GM12864 (cell line): ENCODE results near the gene ITPKB.
"Not testable (repeated sequence)": the region's sequence is repeated elsewhere in the genome, so short reads cannot be mapped to it uniquely, and the experiment has no call there.

ENCODE experiments used
- DNase-seq: peaks from one replicate; pipeline ENCODE4 v3.0.0-alpha.2; 2011; ENCODE audit warnings: low read depth
- H3K4me3 ChIP-seq: 2 replicates; pipeline ENCODE4 v1.5.1; 2011; ENCODE audit warnings: mild to moderate bottlenecking, low read depth, low read length, control low read depth
- TF ChIP-seq, protein P1 (sequence below): IDR thresholded peaks from 2 replicates; pipeline ENCODE4 v1.5.1; 2011; ENCODE audit warnings: low read depth, mild to moderate bottlenecking, moderate library complexity, low read length, control low read depth, inconsistent platforms; ENCODE audit errors: missing control alignments

ITPKB gene

DNA sequence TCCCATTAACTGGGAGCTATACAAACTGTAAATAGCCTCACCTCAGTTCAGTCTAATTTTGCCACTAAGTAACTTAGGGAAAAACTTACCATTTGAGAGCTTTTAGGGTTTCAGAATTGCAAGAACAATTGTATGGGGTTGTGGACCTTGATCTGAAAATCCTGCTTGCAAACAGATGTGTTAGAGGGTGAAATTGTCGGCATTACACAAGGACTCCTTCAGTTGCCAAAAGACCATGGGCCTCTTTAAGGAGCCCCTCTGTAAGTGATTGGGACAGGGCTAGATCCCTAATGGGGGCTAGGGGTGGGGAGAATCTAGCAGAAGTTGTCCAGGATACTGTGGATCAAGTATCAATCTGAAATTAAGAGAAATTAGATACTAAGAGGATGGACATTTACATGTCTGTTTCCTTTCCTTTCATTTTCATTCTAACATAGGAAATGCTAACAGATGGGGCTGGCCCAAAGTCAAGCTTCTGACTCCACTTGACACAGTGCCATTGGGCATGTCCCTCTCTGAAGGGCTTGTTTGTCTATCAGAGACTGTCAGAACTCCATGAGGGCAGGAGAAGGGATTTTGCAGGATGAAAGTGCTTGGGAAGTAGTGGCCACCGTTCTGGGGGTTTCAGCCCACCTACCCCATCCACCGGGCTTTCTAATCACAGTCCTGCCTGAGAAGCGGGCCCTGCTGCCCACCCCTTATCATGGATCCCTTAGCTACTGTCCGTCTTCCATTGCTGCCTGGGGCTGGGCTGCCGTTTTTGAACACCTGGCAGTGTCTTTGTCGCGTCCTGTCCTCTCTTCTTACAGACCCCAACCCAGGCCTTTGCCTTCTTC is 135.8 kb downstream of the ITPKB start:
- TF ChIP-seq, protein P1, sequence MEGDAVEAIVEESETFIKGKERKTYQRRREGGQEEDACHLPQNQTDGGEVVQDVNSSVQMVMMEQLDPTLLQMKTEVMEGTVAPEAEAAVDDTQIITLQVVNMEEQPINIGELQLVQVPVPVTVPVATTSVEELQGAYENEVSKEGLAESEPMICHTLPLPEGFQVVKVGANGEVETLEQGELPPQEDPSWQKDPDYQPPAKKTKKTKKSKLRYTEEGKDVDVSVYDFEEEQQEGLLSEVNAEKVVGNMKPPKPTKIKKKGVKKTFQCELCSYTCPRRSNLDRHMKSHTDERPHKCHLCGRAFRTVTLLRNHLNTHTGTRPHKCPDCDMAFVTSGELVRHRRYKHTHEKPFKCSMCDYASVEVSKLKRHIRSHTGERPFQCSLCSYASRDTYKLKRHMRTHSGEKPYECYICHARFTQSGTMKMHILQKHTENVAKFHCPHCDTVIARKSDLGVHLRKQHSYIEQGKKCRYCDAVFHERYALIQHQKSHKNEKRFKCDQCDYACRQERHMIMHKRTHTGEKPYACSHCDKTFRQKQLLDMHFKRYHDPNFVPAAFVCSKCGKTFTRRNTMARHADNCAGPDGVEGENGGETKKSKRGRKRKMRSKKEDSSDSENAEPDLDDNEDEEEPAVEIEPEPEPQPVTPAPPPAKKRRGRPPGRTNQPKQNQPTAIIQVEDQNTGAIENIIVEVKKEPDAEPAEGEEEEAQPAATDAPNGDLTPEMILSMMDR: no peak
- no peak for DNase-seq
- H3K4me3 ChIP-seq: no peak overlapping the region

DNA sequence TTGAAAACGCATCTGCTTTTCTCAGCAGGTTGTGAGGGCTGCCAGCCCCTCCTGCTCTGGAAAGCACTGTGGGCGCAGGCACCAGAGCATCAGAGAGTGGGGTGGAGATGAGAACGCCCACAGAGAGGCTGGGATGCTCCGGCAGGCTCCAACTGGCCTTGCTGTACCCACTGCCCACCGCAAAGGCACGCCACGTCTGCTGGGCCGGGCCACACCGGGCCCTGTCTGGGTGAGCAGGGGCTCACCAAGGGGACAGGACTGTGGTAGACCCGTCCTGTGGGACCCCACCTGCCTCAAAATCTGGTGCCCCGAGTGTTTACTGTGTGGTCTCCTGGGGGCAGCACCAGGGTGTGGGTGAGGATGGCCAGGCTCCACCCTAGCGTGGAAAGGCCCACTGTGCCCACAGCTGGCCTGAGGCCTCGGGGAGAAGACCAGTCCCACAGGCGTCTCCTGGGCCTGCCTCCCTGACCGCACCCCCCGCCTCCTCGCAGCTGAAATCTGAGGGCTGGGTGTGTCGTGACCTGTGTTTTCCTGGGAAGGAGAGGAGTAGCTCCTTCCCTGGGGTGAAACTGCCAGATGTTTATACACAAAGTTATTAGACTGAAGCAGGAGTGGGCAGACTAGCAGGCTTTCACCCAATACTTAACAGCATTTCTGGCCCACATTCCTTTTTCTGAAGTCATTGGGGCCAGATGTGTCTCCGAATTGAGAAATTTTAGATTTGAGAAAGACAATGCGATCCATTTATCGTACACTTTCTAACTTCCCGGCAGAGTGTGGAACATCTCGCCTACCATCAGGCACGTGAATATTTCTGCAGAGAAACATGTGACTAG is 136.7 kb downstream of the ITPKB start:
- TF ChIP-seq, protein P1: no peak
- DNase-seq: no peak
- H3K4me3 ChIP-seq: no peak overlapping the region

DNA sequence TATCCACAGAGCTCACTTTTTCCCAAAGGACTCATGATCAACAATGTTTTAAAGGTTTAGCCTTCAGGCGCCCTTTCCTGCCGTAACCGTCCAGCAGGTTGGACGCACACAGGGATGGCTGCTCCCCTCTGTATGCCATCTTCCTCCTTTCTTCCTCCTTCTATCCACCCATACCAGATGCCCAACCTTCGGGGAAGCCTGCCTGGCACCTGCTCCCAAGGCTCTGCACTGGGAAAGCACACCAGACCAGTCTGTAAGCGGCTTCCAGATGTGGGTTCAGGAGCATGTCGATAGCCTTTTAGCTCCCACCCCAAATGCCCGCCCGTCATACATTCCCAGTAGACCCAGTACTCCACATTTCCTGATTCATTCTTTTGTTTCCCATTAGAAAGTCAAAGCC is 137.6 kb downstream of the ITPKB start:
- TF ChIP-seq, protein P1: no peak
- DNase-seq: no peak
- no peak overlapping the region for H3K4me3 ChIP-seq

DNA sequence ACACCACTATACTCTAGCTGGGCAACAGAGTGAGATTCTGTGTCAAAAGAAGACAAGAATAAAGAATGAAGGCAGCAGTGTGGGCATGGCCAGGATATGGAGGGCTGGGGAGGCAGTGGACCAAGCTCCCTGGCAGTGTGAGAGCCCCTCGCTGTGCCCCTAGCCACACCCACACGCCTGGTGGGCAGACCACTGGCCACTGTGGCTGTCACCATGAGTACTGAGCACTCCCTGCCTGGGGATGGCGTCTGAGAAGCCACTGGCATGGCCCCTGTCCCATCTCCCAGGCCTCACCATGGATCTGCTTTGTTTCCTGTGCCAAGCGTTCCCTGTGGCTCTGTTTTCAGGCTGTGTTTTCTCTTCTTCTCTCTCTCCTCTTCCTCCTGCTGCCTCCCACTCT is 138.8 kb downstream of the ITPKB start:
- DNase-seq: no peak
- TF ChIP-seq, protein P1: no peak
- no peak overlapping the region for H3K4me3 ChIP-seq

DNA sequence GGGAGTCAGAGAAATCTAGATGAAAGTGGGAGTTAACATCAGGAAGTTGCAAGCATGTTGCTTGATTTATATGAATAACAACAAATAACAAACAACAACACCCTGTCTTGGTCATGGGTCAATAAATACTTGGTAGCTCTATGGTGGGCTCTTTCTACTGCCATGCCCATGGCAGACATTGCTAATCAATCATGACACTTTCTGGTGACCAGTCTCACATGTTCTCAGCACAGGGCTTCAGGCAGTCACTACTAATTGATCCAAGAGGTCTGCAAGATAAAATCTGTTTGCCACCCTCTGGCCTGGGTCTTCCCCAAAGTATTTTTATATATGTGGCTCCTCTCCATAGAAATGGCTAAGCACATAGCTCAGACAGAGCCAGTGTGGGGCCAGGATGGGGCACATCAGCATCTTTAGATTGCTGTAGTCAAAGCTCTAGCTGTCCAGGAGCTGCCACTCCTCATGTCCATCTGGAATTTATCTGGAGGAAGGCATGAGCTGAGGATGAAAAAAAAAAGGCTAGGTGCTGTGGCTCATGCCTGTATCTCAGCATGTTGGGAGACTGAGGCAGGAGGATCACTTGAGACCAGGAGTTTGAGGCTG is 139.3 kb downstream of the ITPKB start:
- H3K4me3 ChIP-seq: no peak overlapping the region

DNA sequence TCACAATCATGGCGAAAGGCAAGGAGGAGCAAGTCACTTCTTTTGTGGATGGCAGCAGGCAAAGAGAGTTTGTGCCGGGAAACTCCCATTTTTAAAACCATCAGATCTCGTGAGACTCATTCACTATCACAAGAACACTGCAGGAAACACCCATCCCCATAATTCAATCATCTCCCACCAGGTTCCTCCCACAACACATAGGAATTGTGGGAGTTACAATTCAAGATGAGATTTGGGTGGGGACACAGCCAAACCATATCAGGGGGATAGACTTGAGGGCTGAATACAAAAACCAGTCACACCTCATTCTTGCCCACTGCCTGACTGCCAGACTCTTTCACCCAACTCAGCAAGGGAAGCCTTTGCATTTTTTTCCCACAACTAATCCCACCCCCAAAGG is 140.1 kb downstream of the ITPKB start:
- not testable (repeated sequence) for DNase-seq, H3K4me3 ChIP-seq

More for the DNA sequence above, 139.3 kb downstream of the ITPKB start:
- TF ChIP-seq, protein P1: no peak
- no peak for DNase-seq

DNA sequence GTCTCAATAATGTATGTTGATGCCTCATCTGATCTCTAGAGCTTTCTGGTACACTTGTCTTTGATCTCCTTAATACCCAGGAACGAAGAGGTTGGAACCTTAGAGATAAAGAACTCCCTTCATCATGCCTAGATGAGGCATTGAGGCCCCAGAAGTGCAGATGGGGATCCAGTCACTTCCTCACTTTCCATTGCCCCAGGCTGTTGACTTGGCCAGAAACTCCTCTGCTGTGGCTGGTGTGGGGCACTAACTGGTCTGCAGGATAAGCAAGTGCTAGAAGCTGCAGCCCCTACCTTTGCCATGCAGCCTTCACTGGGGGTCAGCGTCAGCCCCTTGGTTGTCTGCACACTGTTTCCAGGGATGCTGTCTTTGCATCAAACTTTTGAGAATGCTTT is 140.6 kb downstream of the ITPKB start:
- no peak for DNase-seq
- H3K4me3 ChIP-seq: no peak overlapping the region
- TF ChIP-seq, protein P1: no peak
